Lung (tissue), 12 donors: ENCODE measurements around the gene PRR36. TPM values are rescaled to one million over a fixed set of nuclear protein-coding genes. Genes with fewer than 3 reads are reported as not detected.

Experiments used
- ATAC-seq: fragments of 200-7000 bp; cut with Tn5 transposase; one replicate; pipeline ENCODE4 v1.9.1; 2020; ENCODE audit warnings: moderate number of reproducible peaks; ENCODE audit not compliant: insufficient read depth, low FRiP score
- DNase-seq, 3 donors: peaks; one replicate each; pipeline ENCODE4 v3.0.0-alpha.2; 2013 to 2017
- H3K27ac ChIP-seq, 2 donors: one replicate each; pipeline ENCODE4 v1.5.1; 2013; ENCODE audit warnings: mild to moderate bottlenecking in 2 of 2, moderate library complexity in 2 of 2, control low read depth in 1 of 2, inconsistent platforms in 1 of 2, low read depth in 1 of 2, low read length in 1 of 2
- H3K27me3 ChIP-seq, 3 donors: one replicate each; pipeline ENCODE4 v1.5.1; 2013; ENCODE audit warnings: low read length in 2 of 3; ENCODE audit not compliant: control insufficient read depth in 3 of 3, insufficient read depth in 3 of 3
- H3K36me3 ChIP-seq, 4 donors: one replicate each; pipeline ENCODE4 v1.5.1; 2013; ENCODE audit warnings: low read length in 4 of 4, mild to moderate bottlenecking in 1 of 4, moderate library complexity in 1 of 4; ENCODE audit not compliant: control insufficient read depth in 4 of 4, insufficient read depth in 4 of 4
- H3K4me1 ChIP-seq, 5 donors: one replicate each; pipeline ENCODE4 v1.5.1; 2013; ENCODE audit warnings: low read length in 5 of 5, mild to moderate bottlenecking in 2 of 5, moderate library complexity in 1 of 5; ENCODE audit not compliant: control insufficient read depth in 5 of 5, insufficient read depth in 5 of 5
- H3K4me3 ChIP-seq: one replicate; pipeline ENCODE4 v1.5.1; 2013; ENCODE audit warnings: mild to moderate bottlenecking, control low read depth, moderate library complexity
- H3K9ac ChIP-seq, 2 donors: one replicate each; pipeline ENCODE4 v1.5.1; 2013; ENCODE audit warnings: low read length in 2 of 2, control low read depth in 1 of 2; ENCODE audit not compliant: insufficient read depth in 1 of 2
- H3K9me3 ChIP-seq, 4 donors: one replicate each; pipeline ENCODE4 v1.5.1; 2013; ENCODE audit warnings: low read length in 3 of 4, mild to moderate bottlenecking in 1 of 4, moderate library complexity in 1 of 4; ENCODE audit not compliant: control insufficient read depth in 4 of 4, insufficient read depth in 3 of 4
- CTCF ChIP-seq: IDR thresholded peaks from 2 replicates; pipeline ENCODE4 v1.5.1; 2012; ENCODE audit warnings: mild to moderate bottlenecking; ENCODE audit errors: control extremely low read depth, extremely low read depth
- WGBS, 2 donors: extraction: QIAGEN DNeasy Blood & Tissue Kit; methylation state at CpG; one replicate each; pipeline ENCODE4 v1.1.7; 2013; 5-methylcytosine and 5-hydroxymethylcytosine counted together
- polyA plus RNA-seq, 2 donors: library from polyadenylated mRNA; stranded (reverse); fragments of 200-250 nt; gene quantifications; one replicate each; pipeline ENCODE4 v1.2.1, GENCODE V29; 2013
- total RNA-seq, 2 donors: library from RNA; depleted of rRNA in 1 of 2; stranded (reverse); fragments of >200 nt in 1 of 2; gene quantifications; one replicate each; pipeline ENCODE4 v1.2.1, GENCODE V29; 2014 to 2021
- donor health status: control.
- donor health status: control.
- donor health status: Bipolar disorder and iron deficiency.
- donor health status: healthy.
- donor health status: DM: yes; HTN: yes; CAD: no.

The PRR36 gene
- total and polyA plus RNA-seq, 4 donors, result 0.30 to 3.4 (median 1.1) TPM

GRCh38 chr19:7901337-7901736 lies 27.1 kb upstream of the PRR36 start:
- no peak for DNase-seq
- peaks cover 0 to 21% (median 6%) of the 10 kb centered on the region in 5 donors for H3K4me1 ChIP-seq
- no peak for TF ChIP-seq CTCF
- ATAC-seq, result no peak
- H3K36me3 ChIP-seq, result peaks cover 0 to 6% (median 0%) of the 10 kb centered on the region in 4 donors
- 93 to 97% methylated on average over 7 of the region's 7 CpGs for WGBS, 2 donors
- no peak overlapping the region for H3K27ac ChIP-seq
- H3K9ac ChIP-seq, result no peak overlapping the region
- no peaks in the 10 kb centered on the region for H3K27me3 ChIP-seq
- H3K4me3 ChIP-seq, result no peak overlapping the region
- H3K9me3 ChIP-seq, result no peaks in the 10 kb centered on the region

GRCh38 chr19:7900931-7901330 lies 26.7 kb upstream of the PRR36 start:
- 86 to 87% methylated on average over 3 of the region's 3 CpGs for WGBS, 2 donors
- no peaks in the 10 kb centered on the region for H3K9me3 ChIP-seq
- H3K27me3 ChIP-seq, result no peaks in the 10 kb centered on the region
- TF ChIP-seq CTCF, result no peak
- H3K27ac ChIP-seq, result no peak overlapping the region
- H3K9ac ChIP-seq, result no peak overlapping the region
- peaks cover 0 to 3% (median 0%) of the 10 kb centered on the region in 4 donors for H3K36me3 ChIP-seq
- no peak overlapping the region for H3K4me3 ChIP-seq
- no peak for DNase-seq
- no peak for ATAC-seq
- peaks cover 0 to 21% (median 6%) of the 10 kb centered on the region in 5 donors for H3K4me1 ChIP-seq

GRCh38 chr19:7900401-7900870 lies 26.2 kb upstream of the PRR36 start:
- ATAC-seq, result no peak
- no peak for DNase-seq
- H3K4me3 ChIP-seq, result no peak overlapping the region
- H3K4me1 ChIP-seq, result peaks cover 0 to 21% (median 6%) of the 10 kb centered on the region in 5 donors
- no peak overlapping the region for H3K9ac ChIP-seq
- H3K36me3 ChIP-seq, result no peaks in the 10 kb centered on the region
- 82 to 89% methylated on average over 21 of the region's 21 CpGs for WGBS, 2 donors
- no peaks in the 10 kb centered on the region for H3K9me3 ChIP-seq
- H3K27me3 ChIP-seq, result no peaks in the 10 kb centered on the region
- no peak for TF ChIP-seq CTCF
- H3K27ac ChIP-seq, result no peak overlapping the region

- ATAC-seq, result no peak
- TF ChIP-seq CTCF, result no peak
- Histone ChIP-seq H3K4me3 (no peak overlapping the region), H3K4me1 (peaks cover 0 to 16% (median 4%) of the 10 kb centered on the region in 5 donors), H3K9ac (no peak overlapping the region), H3K27me3 (no peaks in the 10 kb centered on the region), H3K27ac (no peak overlapping the region), H3K36me3 (no peaks in the 10 kb centered on the region), H3K9me3 (no peaks in the 10 kb centered on the region)
- no peak for DNase-seq
- WGBS, 2 donors, result 92 to 93% methylated on average over 34 of the region's 34 CpGs
Observed at GRCh38 chr19:7899751-7900378, 25.7 kb upstream of the PRR36 start.
